Heart right ventricle (tissue), 16 donors: ENCODE data around the gene CELF3. TPM values are rescaled to one million over a fixed set of nuclear protein-coding genes. Genes with fewer than 3 reads are reported as not detected.

Experiments
- ATAC-seq, 8 donors: fragments of 200-7000 bp; cut with Tn5 transposase; one replicate each; pipeline ENCODE4 v1.9.1; 2020; ENCODE audit warnings: mild to moderate bottlenecking in 8 of 8, moderate library complexity in 8 of 8, moderate number of reproducible peaks in 1 of 8
- DNase-seq, 2 donors: peaks; one replicate each; pipeline ENCODE4 v3.0.0-alpha.2; 2020
- H3K27ac ChIP-seq, 10 donors: fragments of 200-600 bp; sonication (generic) in 2 of 10; one replicate each; pipeline versions ENCODE4 v1.5.0 to v1.8.0; 2020 to 2022; ENCODE audit warnings: mild to moderate bottlenecking in 3 of 10
- H3K27me3 ChIP-seq, 7 donors: fragments of 200-600 bp; one replicate each; pipeline ENCODE4 v1.8.0; 2021 to 2022; ENCODE audit warnings: mild to moderate bottlenecking in 2 of 7
- H3K36me3 ChIP-seq, 9 donors: fragments of 200-600 bp; sonication (generic) in 1 of 9; one replicate each; pipeline versions ENCODE4 v1.5.0 to v1.8.0; 2020 to 2022; ENCODE audit warnings: mild to moderate bottlenecking in 2 of 9
- H3K4me1 ChIP-seq, 9 donors: fragments of 200-600 bp; sonication (generic) in 1 of 9; one replicate each; pipeline versions ENCODE4 v1.5.0 to v1.8.0; 2020 to 2022; ENCODE audit warnings: mild to moderate bottlenecking in 4 of 9
- H3K4me3 ChIP-seq, 10 donors: fragments of 200-600 bp; sonication (generic) in 2 of 10; one replicate each; pipeline versions ENCODE4 v1.5.0 to v1.8.0; 2020 to 2022; ENCODE audit warnings: mild to moderate bottlenecking in 7 of 10, moderate library complexity in 2 of 10
- H3K9me3 ChIP-seq, 11 donors: fragments of 200-600 bp in 10 of 11; sonication (generic) in 2 of 11; one replicate each; pipeline versions ENCODE4 v1.5.0 to v1.8.0; 2013 to 2022; ENCODE audit warnings: mild to moderate bottlenecking in 2 of 11, control low read depth in 1 of 11, moderate library complexity in 1 of 11
- WGBS, 2 donors: extraction: QIAGEN DNeasy Blood & Tissue Kit; methylation state at CpG; one replicate each; pipeline ENCODE4 v1.1.7; 2013; ENCODE audit warnings: inconsistent platforms in 1 of 2; 5-methylcytosine and 5-hydroxymethylcytosine counted together
- intact Hi-C, 10 donors: fragments of 100-400 bp; cut with DNase I; formaldehyde crosslinking; loops; one replicate each; pipeline versions ENCODE4 v1.11.1 to v1.14.2; 2022
- polyA plus RNA-seq, 2 donors: library from polyadenylated mRNA; stranded (reverse); fragments of 200-250 nt; gene quantifications; one replicate each; pipeline ENCODE4 v1.2.3, GENCODE V29; 2013
- total RNA-seq, 10 donors: library from RNA; stranded (reverse); fragmentation: NEBNext Ultra II Directional in 3 of 10; extraction: Animal tissue kit (Norgen Biotek cat#: 25700) in 3 of 10; gene quantifications; one replicate each; pipeline versions ENCODE4 v1.2.1 to v1.2.4, GENCODE V29; 2021 to 2023
- TF ChIP-seq, protein P1 (sequence below), 9 donors: fragments of 200-600 bp; sonication (generic) in 2 of 9; IDR thresholded peaks; one replicate each; pipeline versions ENCODE4 v1.5.0 to v1.8.0; 2021 to 2022; ENCODE audit warnings: antibody characterized with exemption in 9 of 9, mild to moderate bottlenecking in 5 of 9, moderate library complexity in 1 of 9
- donor health status: Arrhythmogenic right ventricular cardiomyopathy.
- donor health status: ischemic (EF 13 %, LVEDD 7.1; RV severe dilation, severe dysfunction).
- donor health status: healthy with polysubstance abuse.
- donor health status: DM: no; HTN: yes; CAD: no.
- donor health status: DM: no; HTN: no; CAD: no.
- donor health status: ischemic (EF 25% LVEDD 6.9; RV normal size, moderate dysfunction).
- donor health status: ischemic (EF 25% LVEDD 5.7; RV mildly dilated, moderate dysfunction).
- donor health status: healthy.
- donor health status: DM: yes; HTN: yes; CAD: no.
- donor health status: Ischemic cardiomyopathy.
- donor health status: ischemic (EF 35%, LVEDD 5.7; RV mildly dilated, moderate dysfunction).
- donor health status: nonischemic (EF 11% LVEDD 7.7; RV severe dilation, severe dysfunction).
- donor health status: DM: yes; HTN: yes; CAD: no.
- donor health status: PGD.
- donor health status: ischemic (EF 29% LVEDD 5.4; RV normal size, mild dysfunction).
- donor health status: nonischemic (EF 23%, LVEDD 6.1; RV moderate dilation, normal function).

Gene CELF3
- total and polyA plus RNA-seq, 12 donors, result 0.04 TPM; not detected in 11

DNA sequence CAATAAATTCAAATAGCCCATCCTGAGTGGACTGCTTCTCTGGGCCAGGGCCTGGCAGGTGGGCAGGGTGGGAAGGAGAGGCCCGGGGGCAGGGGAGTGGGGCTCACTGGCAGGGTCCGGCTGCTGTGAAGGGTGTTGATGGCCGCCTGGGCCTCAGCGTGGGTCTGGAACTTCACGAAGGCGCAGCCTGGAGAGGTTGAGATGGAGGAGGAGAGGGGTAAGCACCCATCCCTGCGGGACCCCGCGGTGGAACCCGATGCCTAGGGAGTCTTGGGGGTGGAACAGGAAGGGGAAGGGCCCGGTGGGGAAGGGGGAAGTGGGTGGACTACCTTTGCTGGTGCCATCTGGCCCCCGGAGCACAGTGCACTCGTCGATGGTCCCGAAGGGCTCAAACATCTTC is 7.7 kb downstream of the CELF3 start:
- Histone ChIP-seq H3K4me3 (no peak overlapping the region), H3K4me1 (no peaks in the 10 kb centered on the region), H3K36me3 (no peaks in the 10 kb centered on the region), H3K27ac (no peak overlapping the region), H3K9me3 (no peaks in the 10 kb centered on the region), H3K27me3 (peaks cover 0 to 23% (median 6%) of the 10 kb centered on the region in 7 donors)
- ATAC-seq (no peak), DNase-seq (no peak)
- TF ChIP-seq, protein P1, sequence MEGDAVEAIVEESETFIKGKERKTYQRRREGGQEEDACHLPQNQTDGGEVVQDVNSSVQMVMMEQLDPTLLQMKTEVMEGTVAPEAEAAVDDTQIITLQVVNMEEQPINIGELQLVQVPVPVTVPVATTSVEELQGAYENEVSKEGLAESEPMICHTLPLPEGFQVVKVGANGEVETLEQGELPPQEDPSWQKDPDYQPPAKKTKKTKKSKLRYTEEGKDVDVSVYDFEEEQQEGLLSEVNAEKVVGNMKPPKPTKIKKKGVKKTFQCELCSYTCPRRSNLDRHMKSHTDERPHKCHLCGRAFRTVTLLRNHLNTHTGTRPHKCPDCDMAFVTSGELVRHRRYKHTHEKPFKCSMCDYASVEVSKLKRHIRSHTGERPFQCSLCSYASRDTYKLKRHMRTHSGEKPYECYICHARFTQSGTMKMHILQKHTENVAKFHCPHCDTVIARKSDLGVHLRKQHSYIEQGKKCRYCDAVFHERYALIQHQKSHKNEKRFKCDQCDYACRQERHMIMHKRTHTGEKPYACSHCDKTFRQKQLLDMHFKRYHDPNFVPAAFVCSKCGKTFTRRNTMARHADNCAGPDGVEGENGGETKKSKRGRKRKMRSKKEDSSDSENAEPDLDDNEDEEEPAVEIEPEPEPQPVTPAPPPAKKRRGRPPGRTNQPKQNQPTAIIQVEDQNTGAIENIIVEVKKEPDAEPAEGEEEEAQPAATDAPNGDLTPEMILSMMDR (IDR thresholded peaks at IDR 0.05), result no peak
- 71 to 82% methylated on average over 15 of the region's 15 CpGs for WGBS, 2 donors
- intact Hi-C loops, result loop anchor here in 1 of 10 donors (2.0 kb wide), 1 partner anchor 20 kb away; no protein-coding TSS in a partner anchor

DNA sequence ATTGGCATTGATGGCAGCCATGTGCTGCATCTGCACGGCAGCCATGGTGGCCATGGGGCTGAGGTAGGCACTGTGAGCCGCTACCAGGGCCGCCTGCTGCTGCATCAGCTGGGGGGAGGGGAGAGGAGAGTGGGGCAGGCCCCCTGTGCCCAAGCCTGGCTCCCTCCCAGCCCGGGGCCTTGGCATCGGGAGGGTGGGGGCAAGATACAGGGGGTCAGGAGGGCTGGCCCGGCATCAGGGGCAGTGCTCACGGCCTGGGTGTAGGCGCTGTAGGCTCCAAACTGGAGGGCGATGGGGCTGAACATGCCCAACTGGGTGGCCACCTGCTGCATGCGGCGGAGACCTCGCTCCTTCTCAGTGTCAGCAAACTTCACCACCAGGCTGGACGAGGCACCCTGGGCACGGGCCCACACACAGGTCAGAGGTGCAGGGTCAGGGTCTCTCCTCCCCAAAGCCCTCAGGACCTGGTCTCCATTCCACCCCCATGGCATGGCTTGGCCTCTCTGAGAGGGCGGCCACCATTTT is 9.0 kb downstream of the CELF3 start:
- DNase-seq (no peak), ATAC-seq (no peak)
- intact Hi-C loops, result loop anchor here in 1 of 10 donors (2.0 kb wide), 1 partner anchor 21 kb away; no protein-coding TSS in a partner anchor
- no peaks in the 10 kb centered on the region for H3K36me3 ChIP-seq
- no peak overlapping the region for H3K4me3 ChIP-seq
- no peaks in the 10 kb centered on the region for H3K4me1 ChIP-seq
- no peaks in the 10 kb centered on the region for H3K9me3 ChIP-seq
- TF ChIP-seq, protein P1 (IDR thresholded peaks at IDR 0.05), result no peak
- H3K27me3 ChIP-seq, result peaks cover 0 to 19% (median 6%) of the 10 kb centered on the region in 7 donors
- H3K27ac ChIP-seq, result no peak overlapping the region
- 91 to 94% methylated on average over 15 of the region's 15 CpGs for WGBS, 2 donors

DNA sequence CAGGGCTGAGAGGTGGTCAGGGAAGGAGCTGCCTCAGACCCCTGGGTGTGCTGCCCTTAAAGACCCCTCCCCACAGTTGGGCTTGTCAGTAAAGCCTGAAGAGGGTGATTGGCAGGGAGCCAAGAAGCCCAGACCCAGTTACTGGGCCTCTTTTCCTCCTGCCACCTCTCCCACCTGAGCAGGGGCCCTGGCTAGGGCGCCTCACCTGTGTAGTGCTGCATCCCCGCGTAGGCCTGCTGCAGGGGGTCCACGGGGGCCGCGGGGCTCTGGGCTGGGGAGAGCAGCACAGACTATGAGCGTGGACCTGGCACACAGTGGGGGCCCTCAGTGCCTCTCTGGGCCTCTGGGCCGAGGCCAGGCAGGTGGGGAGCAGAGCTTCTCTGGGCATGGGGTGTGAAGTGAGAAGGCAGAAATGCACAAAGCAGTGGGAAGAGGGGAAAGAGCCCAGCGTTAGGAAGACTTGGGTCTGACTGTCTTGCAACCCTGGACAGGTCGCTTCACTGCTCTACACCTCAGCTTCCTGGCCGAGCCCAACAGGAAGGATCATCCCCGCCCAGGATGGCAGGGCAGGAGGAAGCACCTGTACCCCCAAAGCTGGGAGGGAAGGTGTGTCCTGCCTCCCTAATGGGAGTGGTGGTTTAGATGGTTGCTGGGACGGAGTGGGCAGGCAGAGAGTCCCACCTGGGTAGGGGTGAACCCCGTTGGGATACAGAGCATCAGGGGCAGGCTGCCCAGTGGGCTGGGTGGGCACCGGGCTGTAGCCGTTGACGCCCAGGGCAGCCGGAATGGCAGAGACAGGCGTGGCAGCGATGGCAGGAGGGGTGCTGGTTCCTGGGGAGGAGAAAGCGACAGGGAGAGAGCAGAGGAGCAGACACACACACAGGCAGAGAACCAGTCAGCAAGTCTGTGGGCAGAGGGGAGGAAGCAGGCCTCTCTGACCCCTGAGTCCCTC is 9.9 kb downstream of the CELF3 start:
- Histone ChIP-seq H3K4me3 (no peak overlapping the region), H3K9me3 (no peaks in the 10 kb centered on the region), H3K27ac (no peak overlapping the region), H3K4me1 (no peaks in the 10 kb centered on the region), H3K27me3 (peaks cover 0 to 10% (median 3%) of the 10 kb centered on the region in 7 donors), H3K36me3 (peaks cover 0 to 5% (median 0%) of the 10 kb centered on the region in 9 donors)
- no peak for DNase-seq
- TF ChIP-seq, protein P1 (IDR thresholded peaks at IDR 0.05), result no peak
- WGBS, 2 donors, result 78 to 81% methylated on average over 21 of the region's 21 CpGs
- intact Hi-C loops, result no loop called here
- peak in 2 of 8 donors; percentile 15 to 17 for ATAC-seq

DNA sequence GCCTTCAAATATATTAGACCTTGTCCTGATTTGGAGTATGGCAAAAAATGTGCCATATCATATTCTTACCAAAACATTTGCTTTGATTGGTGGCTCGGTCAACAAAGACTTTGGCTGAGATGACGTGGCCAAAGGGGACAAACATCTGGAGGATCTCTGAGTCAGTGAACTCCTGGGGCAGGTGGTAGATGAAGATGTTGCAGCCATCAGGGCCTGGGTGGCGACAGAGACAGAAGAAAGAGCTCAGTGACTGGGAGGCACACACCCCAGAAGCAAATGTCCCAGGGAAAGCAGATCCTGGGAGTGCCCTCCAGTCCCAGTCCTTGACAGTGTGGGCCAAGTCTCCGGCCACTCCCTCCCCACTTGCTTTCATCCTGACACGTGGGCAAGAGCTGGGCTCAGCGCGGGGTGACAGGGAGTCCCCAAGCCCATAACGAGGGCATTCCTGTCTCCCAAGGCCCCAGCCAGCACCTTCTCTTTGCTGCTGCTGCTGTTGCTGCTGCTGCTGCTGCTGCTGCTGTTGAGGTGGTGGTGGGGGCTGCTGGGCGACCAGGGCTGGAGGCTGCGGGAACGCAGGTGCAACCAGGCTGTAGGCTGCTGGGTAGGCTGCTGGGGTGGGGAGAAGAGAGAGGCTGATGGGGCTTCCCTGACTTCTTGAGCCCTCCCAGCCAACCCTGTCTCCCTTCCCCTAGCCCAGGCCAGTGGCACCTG is 10.7 kb downstream of the CELF3 start:
- ATAC-seq, result no peak
- no peaks in the 10 kb centered on the region for H3K4me1 ChIP-seq
- H3K9me3 ChIP-seq, result no peaks in the 10 kb centered on the region
- H3K36me3 ChIP-seq, result peaks cover 0 to 13% (median 5%) of the 10 kb centered on the region in 9 donors
- WGBS, 2 donors, result 73 to 75% methylated on average over 11 of the region's 11 CpGs
- intact Hi-C loops, result no loop called here
- no peak overlapping the region for H3K4me3 ChIP-seq
- no peak overlapping the region for H3K27ac ChIP-seq
- TF ChIP-seq, protein P1 (IDR thresholded peaks at IDR 0.05), result no peak
- no peak for DNase-seq
- peaks cover 0 to 7% (median 0%) of the 10 kb centered on the region in 7 donors for H3K27me3 ChIP-seq
